ENCODE data around the gene HLA-DQB2. TPM values are rescaled to one million over a fixed set of nuclear protein-coding genes. Genes with fewer than 3 reads are reported as not detected.
"Not testable (repeated sequence)": the region's sequence is repeated elsewhere in the genome, so short reads cannot be mapped to it uniquely, and the experiment has no call there.

Gene HLA-DQB2
- total and polyA plus RNA-seq, 2 donors (not counting 1 experiment from before 2014, with no cell fraction given) = not detected

DNA sequence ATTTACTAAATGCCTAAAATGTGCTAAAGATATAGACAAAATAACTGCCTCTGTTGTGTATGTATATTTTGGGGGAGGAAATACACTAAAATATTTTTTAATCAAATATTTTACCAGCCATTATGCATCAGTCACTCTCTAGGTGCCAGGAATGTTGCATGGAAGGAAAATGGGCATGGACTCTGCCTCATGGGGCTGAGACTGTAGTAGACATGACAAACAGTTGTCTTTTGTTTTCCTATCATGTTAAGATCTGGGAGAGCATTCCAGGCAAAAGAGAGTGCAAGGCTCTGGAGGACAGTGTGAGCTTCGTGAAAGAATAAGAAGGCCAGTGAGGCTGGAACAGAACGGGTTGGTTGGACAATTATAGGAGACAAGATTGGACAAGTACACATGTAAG lies 27.0 kb upstream of the HLA-DQB2 start:
- H3K36me3 ChIP-seq (ENCODE audit: control insufficient read depth, insufficient read depth, low read length) = no peaks in the 10 kb centered on the region
- no peaks in the 10 kb centered on the region for H3K79me2 ChIP-seq (ENCODE audit: control insufficient read depth, insufficient read depth, low read length)
- TF ChIP-seq EZH2 (IDR thresholded peaks at IDR 0.05; ENCODE audit: low read length, missing control alignments) = no peak
- TF ChIP-seq, protein P1, sequence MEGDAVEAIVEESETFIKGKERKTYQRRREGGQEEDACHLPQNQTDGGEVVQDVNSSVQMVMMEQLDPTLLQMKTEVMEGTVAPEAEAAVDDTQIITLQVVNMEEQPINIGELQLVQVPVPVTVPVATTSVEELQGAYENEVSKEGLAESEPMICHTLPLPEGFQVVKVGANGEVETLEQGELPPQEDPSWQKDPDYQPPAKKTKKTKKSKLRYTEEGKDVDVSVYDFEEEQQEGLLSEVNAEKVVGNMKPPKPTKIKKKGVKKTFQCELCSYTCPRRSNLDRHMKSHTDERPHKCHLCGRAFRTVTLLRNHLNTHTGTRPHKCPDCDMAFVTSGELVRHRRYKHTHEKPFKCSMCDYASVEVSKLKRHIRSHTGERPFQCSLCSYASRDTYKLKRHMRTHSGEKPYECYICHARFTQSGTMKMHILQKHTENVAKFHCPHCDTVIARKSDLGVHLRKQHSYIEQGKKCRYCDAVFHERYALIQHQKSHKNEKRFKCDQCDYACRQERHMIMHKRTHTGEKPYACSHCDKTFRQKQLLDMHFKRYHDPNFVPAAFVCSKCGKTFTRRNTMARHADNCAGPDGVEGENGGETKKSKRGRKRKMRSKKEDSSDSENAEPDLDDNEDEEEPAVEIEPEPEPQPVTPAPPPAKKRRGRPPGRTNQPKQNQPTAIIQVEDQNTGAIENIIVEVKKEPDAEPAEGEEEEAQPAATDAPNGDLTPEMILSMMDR (conservative IDR thresholded peaks at IDR 0.05 in 1 of 2, IDR thresholded peaks at IDR 0.05 in 1 of 2; ENCODE audit: low read depth in 1 of 2, low read length in 2 of 2) = no peak
- no peak overlapping the region for H3K27ac ChIP-seq (ENCODE audit: insufficient read depth, low read length)
- no peaks in the 10 kb centered on the region for H3K4me1 ChIP-seq (ENCODE audit: control insufficient read depth, extremely low read depth, insufficient read depth, low read length)
- H3K9me3 ChIP-seq (ENCODE audit: control insufficient read depth, insufficient read depth, low read depth, low read length) = no peaks in the 10 kb centered on the region
- H4K20me1 ChIP-seq (ENCODE audit: control insufficient read depth, extremely low read depth, insufficient read depth, low read length) = no peaks in the 10 kb centered on the region
- no peak for DNase-seq (ENCODE audit: low read depth in 2 of 2)
- H3K9ac ChIP-seq (ENCODE audit: insufficient read depth, low read length) = no peak overlapping the region
- no peak overlapping the region for H3K4me2 ChIP-seq (ENCODE audit: extremely low read depth, insufficient read depth, low read length)
- H3K4me3 ChIP-seq (replicated peaks in 1 of 4; ENCODE audit: control extremely low read depth in 1 of 4, insufficient read depth in 1 of 4, low read depth in 3 of 4, low read length in 4 of 4) = no peak overlapping the region
- no peak overlapping the region for H2AFZ ChIP-seq (ENCODE audit: low read length)
- peaks cover 7% of the 10 kb centered on the region for H3K27me3 ChIP-seq (ENCODE audit: control insufficient read depth, insufficient read depth, low read length)

DNA sequence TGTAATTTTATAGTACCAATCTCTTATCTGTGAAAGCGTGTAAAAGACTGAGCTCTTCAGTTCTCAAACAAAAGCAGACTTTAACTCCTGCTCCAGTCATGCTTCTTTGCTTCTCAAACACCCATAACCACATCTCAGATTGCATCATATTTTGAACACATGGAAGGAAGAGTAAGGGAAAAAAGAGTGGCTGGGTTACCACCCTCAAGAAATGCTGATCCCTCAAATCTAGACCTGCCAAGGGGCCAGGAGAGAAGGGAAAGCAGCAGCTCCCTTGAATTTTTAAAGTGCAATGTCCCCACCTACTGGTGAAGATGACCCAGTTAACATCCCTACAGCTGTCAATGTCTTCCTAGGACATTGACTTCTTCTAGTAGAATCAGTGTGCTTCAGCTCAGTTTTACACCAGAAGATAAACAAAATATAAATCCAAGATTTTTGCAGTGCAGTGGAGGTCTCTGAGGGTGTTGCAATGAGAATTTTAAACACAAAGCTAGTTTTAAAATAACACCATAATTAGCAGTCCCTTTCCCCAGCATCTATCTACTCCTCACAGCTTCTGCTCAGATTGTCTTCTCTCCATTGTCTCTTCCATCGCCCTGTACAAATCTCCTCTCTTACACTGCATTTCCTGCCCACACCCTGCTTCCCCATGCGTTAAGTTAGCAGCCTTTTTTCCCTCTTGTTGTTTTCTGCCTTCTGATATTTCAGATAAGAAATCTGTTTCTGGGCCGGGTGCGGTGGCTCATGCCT lies 22.6 kb upstream of the HLA-DQB2 start:
- H2AFZ ChIP-seq (ENCODE audit: low read length) = no peak overlapping the region
- H3K4me3 ChIP-seq (replicated peaks in 1 of 4; ENCODE audit: control extremely low read depth in 1 of 4, insufficient read depth in 1 of 4, low read depth in 3 of 4, low read length in 4 of 4) = no peak overlapping the region
- no peaks in the 10 kb centered on the region for H3K79me2 ChIP-seq (ENCODE audit: control insufficient read depth, insufficient read depth, low read length)
- no peak overlapping the region for H3K9ac ChIP-seq (ENCODE audit: insufficient read depth, low read length)
- H3K4me2 ChIP-seq (ENCODE audit: extremely low read depth, insufficient read depth, low read length) = no peak overlapping the region
- DNase-seq (ENCODE audit: low read depth in 2 of 2) = peak; percentile 34 to 72
- TF ChIP-seq, protein P1 (conservative IDR thresholded peaks at IDR 0.05 in 1 of 2, IDR thresholded peaks at IDR 0.05 in 1 of 2; ENCODE audit: low read depth in 1 of 2, low read length in 2 of 2) = peak; percentile 52 to 67
- no peak for TF ChIP-seq EZH2 (IDR thresholded peaks at IDR 0.05; ENCODE audit: low read length, missing control alignments)
- no peaks in the 10 kb centered on the region for H3K27me3 ChIP-seq (ENCODE audit: control insufficient read depth, insufficient read depth, low read length)
- no peak overlapping the region for H3K27ac ChIP-seq (ENCODE audit: insufficient read depth, low read length)
- no peaks in the 10 kb centered on the region for H3K36me3 ChIP-seq (ENCODE audit: control insufficient read depth, insufficient read depth, low read length)
- no peaks in the 10 kb centered on the region for H4K20me1 ChIP-seq (ENCODE audit: control insufficient read depth, extremely low read depth, insufficient read depth, low read length)
- H3K9me3 ChIP-seq (ENCODE audit: control insufficient read depth, insufficient read depth, low read depth, low read length) = no peaks in the 10 kb centered on the region
- no peaks in the 10 kb centered on the region for H3K4me1 ChIP-seq (ENCODE audit: control insufficient read depth, extremely low read depth, insufficient read depth, low read length)

DNA sequence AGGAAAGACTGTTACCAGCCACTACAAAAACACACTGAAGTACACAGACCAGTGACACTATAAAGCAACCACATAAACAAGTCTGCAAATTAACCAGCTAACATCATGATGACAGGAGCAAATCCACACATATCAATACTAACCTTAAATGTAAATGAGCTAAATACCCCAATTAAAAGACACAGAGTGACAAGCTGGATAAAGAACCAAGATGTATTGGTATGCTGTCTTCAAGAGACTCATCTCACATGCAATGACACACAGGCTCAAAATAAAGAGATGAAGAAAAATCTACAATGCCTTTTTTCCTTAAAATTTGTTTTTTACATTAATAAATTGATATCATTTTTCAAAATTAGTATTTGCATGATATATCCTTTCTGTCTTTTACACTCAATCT lies 19.6 kb upstream of the HLA-DQB2 start:
- not testable (repeated sequence) for H3K27ac ChIP-seq (ENCODE audit: insufficient read depth, low read length); H3K4me1 ChIP-seq (ENCODE audit: control insufficient read depth, extremely low read depth, insufficient read depth, low read length); H3K79me2 ChIP-seq (ENCODE audit: control insufficient read depth, insufficient read depth, low read length); H2AFZ ChIP-seq (ENCODE audit: low read length); H3K4me2 ChIP-seq (ENCODE audit: extremely low read depth, insufficient read depth, low read length); H4K20me1 ChIP-seq (ENCODE audit: control insufficient read depth, extremely low read depth, insufficient read depth, low read length); H3K27me3 ChIP-seq (ENCODE audit: control insufficient read depth, insufficient read depth, low read length); H3K36me3 ChIP-seq (ENCODE audit: control insufficient read depth, insufficient read depth, low read length); H3K9me3 ChIP-seq (ENCODE audit: control insufficient read depth, insufficient read depth, low read depth, low read length); H3K4me3 ChIP-seq (replicated peaks in 1 of 4; ENCODE audit: control extremely low read depth in 1 of 4, insufficient read depth in 1 of 4, low read depth in 3 of 4, low read length in 4 of 4); DNase-seq (ENCODE audit: low read depth in 2 of 2); H3K9ac ChIP-seq (ENCODE audit: insufficient read depth, low read length)
